Keratinocyte (primary cell): Measurements from ENCODE around the gene MDM4.

Experiments used
- EZH2 ChIP-seq: IDR thresholded peaks from one replicate; pipeline ENCODE4 v1.6.1; 2012; ENCODE audit warnings: inconsistent platforms, mild to moderate bottlenecking, low read length, moderate library complexity
- TF ChIP-seq, protein P1 (sequence below), 3 experiments: IDR thresholded peaks in 1 of 3; conservative IDR thresholded peaks in 1 of 3; optimal IDR thresholded peaks in 1 of 3; 2 replicates in 2 of 3; 3 replicates in 1 of 3; pipeline versions ENCODE3 to v1.5.1; 2011; ENCODE audit warnings: low read length in 3 of 3, mild to moderate bottlenecking in 3 of 3, moderate library complexity in 2 of 3, control low read depth in 1 of 3, inconsistent platforms in 1 of 3; ENCODE audit not compliant: insufficient read depth in 2 of 3; ENCODE audit errors: extremely low read depth in 1 of 3

DNA sequence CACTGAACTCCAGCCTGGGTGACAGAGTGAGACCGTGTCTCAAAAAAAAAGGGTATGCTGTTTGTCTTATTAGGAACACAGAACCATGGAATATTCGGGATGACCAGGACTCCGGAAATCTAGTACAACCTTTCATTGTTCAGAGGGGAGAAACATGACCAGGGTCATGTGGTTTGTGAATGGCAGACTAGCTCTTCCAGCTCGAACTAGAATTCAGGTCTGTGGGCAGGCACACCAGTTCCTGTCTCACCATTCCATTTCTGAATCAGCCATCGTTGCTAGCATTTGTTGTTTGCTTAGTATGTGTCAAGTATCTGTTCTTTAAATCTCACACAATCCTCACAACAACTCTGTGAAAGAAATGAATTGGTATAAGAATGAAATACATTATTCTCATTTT lies 50.9 kb downstream of the MDM4 start:
- no peak for TF ChIP-seq EZH2
- TF ChIP-seq, protein P1, sequence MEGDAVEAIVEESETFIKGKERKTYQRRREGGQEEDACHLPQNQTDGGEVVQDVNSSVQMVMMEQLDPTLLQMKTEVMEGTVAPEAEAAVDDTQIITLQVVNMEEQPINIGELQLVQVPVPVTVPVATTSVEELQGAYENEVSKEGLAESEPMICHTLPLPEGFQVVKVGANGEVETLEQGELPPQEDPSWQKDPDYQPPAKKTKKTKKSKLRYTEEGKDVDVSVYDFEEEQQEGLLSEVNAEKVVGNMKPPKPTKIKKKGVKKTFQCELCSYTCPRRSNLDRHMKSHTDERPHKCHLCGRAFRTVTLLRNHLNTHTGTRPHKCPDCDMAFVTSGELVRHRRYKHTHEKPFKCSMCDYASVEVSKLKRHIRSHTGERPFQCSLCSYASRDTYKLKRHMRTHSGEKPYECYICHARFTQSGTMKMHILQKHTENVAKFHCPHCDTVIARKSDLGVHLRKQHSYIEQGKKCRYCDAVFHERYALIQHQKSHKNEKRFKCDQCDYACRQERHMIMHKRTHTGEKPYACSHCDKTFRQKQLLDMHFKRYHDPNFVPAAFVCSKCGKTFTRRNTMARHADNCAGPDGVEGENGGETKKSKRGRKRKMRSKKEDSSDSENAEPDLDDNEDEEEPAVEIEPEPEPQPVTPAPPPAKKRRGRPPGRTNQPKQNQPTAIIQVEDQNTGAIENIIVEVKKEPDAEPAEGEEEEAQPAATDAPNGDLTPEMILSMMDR (optimal IDR thresholded peaks at IDR 0.05 in 1 of 3, IDR thresholded peaks at IDR 0.05 in 1 of 3, conservative IDR thresholded peaks at IDR 0.05 in 1 of 3; ENCODE audit: extremely low read depth in 1 of 3, insufficient read depth in 2 of 3, low read length in 3 of 3), result no peak
